ENCODE data around the gene PCP4L1.

The PCP4L1 gene

DNA sequence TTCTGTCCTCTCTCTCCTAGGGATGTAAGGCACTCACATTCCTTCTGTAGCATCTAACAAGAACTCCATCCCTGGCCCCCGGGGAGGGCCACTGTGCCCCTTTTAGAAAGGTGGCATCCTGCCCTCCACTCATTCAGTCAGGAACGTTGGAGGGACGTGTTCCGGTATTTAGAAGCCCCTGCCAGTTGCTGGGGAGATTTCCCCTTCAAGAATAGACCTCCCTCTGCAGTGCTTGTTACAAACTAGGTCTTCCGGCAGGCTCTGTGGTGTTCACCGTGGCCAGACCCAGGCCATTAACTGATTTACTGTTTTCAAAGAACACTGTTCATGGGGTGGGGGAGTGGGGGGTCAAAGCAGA is 779 bp downstream of the PCP4L1 start:
- DNase-seq (ENCODE audit: extremely low spot score), result no peak
- TF ChIP-seq, protein P1, sequence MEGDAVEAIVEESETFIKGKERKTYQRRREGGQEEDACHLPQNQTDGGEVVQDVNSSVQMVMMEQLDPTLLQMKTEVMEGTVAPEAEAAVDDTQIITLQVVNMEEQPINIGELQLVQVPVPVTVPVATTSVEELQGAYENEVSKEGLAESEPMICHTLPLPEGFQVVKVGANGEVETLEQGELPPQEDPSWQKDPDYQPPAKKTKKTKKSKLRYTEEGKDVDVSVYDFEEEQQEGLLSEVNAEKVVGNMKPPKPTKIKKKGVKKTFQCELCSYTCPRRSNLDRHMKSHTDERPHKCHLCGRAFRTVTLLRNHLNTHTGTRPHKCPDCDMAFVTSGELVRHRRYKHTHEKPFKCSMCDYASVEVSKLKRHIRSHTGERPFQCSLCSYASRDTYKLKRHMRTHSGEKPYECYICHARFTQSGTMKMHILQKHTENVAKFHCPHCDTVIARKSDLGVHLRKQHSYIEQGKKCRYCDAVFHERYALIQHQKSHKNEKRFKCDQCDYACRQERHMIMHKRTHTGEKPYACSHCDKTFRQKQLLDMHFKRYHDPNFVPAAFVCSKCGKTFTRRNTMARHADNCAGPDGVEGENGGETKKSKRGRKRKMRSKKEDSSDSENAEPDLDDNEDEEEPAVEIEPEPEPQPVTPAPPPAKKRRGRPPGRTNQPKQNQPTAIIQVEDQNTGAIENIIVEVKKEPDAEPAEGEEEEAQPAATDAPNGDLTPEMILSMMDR (IDR thresholded peaks at IDR 0.05; ENCODE audit: control extremely low read depth, extremely low read depth, low read depth, missing control alignments), result no peak
- POLR2A ChIA-PET, result no interaction called here
- CTCF ChIA-PET, result interaction anchor here (1.7 to 2.5 kb wide), 3 partner anchors 11 to 32 kb away, joined by 7 to 11 read pairs (median 8); no protein-coding TSS in a partner anchor

DNA sequence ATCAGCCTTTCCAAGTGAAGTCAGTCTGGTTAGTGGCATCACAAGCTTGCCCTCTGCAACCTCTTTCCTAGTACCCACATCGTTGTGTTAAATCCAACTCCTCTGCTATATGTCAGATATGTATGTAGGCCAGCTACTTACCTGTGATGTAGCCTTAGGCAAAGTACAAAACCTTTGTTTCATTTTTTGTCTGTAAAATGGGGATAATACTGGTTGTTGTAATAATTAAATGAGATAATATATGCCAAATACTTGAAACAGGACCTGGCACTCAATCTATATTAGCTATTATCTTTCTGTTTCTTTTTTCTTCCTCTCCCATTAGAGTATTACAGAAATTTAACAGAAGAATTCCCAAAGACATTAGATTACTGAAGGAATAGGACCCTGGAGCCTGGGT is 1.2 kb downstream of the PCP4L1 start:
- TF ChIP-seq, protein P1 (IDR thresholded peaks at IDR 0.05; ENCODE audit: control extremely low read depth, extremely low read depth, low read depth, missing control alignments), result no peak
- DNase-seq (ENCODE audit: extremely low spot score), result no peak
- POLR2A ChIA-PET, result no interaction called here
- CTCF ChIA-PET, result interaction anchor here (1.1 to 1.7 kb wide), 2 partner anchors 29 to 32 kb away, joined by 3 to 11 read pairs; no protein-coding TSS in a partner anchor

DNA sequence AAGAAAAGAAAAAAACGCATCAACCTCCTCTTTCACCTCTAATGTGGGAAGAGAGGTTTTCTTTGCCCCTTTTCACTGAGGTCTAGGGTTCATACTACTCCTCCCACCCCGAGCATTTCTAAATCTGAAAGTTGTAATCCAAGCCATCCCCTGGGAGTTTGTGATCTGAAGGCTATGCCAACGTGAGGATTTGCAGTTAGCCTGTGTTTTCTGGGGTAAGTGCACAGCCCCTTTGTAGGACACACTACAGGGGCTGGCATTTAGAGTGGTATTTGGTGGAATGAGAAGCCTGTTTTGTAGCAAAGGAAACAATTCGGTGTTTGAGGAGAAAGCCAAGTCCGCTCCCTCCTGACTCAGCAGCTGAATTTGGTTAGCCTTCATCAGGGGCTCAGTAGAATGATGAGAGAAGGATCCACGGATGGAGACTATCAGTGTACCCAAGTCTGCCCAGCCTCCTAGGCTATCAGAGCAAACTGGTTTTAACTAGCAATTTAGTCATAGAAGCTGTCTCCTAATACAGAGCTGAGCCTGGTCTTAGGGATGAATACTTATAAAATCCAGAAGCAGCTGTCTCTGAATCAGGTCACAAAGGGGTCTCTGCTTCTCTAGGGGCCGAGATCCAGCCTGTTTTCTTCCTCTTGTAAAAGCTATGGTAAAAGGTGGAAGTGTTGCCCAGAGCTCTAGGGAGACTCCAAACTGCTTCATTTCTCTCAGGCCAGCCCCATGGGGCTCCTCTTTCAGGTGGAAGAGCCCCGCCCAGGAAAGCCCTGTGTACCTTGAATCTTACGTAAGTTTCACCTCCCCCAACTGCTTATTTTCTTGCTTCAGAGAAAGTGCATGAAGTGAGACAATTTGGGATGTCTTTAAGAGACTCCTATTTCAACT is 2.1 kb downstream of the PCP4L1 start:
- CTCF ChIA-PET, result interaction anchor here (0.8 to 1.4 kb wide), 9 partner anchors 22 to 189 kb away, joined by 3 to 4 read pairs (median 3); partner anchors contain the start of gene NR1I3
- POLR2A ChIA-PET, result no interaction called here
- TF ChIP-seq, protein P1 (IDR thresholded peaks at IDR 0.05; ENCODE audit: control extremely low read depth, extremely low read depth, low read depth, missing control alignments), result no peak
- DNase-seq (ENCODE audit: extremely low spot score), result no peak

DNA sequence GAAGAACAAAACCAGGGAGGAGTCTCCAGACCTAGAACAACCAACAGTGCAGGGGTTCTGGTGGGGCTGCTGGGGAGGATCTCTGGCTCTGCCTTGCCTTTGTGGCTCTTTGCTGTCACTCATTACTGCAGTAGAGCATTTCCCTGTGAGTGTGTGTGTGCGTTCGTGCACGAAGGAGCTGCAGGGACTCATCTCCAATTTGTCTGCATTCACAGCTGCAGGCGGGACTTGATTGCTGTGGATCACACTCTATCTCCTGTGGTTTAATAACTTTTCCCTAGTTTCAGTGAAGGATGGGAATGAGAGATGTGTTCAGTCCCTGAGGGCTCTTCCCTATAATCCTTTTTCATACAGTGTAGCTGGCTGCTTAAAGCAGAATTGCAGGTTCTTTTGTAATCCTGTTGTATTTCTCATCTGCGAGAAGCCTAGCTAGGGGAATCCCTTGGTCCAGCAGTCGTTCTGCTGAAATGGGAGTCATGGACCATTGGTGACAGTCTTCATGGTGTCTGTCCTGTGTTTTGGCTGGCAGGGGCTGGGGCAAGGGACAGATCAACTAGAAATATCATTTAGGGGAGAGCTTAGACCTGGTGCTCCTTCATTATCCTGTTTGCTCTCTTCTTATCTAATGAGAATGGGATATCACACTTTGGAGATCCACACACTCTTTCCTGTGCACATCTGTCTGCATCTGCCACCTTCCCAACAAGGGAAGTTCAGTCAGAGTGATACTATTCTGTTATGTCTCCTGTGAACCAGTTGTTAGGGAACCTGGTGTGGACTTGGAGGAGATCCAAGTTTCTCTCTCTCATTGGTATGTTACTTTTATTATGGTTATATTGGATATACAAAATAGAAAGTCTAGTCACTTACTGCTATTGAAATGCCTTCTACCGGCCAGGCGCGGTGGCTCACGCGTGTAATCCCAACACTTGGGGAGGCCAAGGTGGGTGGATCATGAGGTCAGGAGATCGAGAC is 3.0 kb downstream of the PCP4L1 start:
- POLR2A ChIA-PET, result no interaction called here
- TF ChIP-seq, protein P1 (IDR thresholded peaks at IDR 0.05; ENCODE audit: control extremely low read depth, extremely low read depth, low read depth, missing control alignments), result no peak
- CTCF ChIA-PET, result interaction anchor here (0.8 to 1.4 kb wide), 9 partner anchors 13 to 190 kb away, joined by 3 to 4 read pairs (median 3); partner anchors contain the start of gene NR1I3
- DNase-seq (ENCODE audit: extremely low spot score), result no peak

DNA sequence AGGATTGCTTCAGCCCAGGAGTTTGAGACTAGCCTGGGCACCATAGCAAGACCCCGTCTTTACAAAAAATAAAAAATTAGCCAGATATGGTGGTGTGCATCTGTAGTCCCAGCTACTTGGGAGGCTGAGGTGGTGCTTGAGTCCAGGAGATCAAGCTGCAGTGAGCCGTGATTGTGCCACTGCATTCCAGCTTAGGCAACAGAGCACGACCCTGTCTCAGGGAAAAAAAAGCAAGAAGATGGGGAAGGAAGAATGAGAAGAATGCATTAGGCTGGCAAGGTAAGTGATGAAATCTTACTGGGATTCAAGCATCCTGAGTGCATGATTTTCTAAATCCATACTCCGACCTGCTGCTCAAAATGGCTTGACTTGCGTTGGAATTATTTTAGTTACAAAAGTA is 6.8 kb downstream of the PCP4L1 start:
- POLR2A ChIA-PET, result no interaction called here
- TF ChIP-seq, protein P1 (IDR thresholded peaks at IDR 0.05; ENCODE audit: control extremely low read depth, extremely low read depth, low read depth, missing control alignments), result no peak
- DNase-seq (ENCODE audit: extremely low spot score), result no peak
- CTCF ChIA-PET, result interaction anchor here (1.2 to 1.8 kb wide), 2 partner anchors 13 to 35 kb away, joined by 3 to 4 read pairs; no protein-coding TSS in a partner anchor

DNA sequence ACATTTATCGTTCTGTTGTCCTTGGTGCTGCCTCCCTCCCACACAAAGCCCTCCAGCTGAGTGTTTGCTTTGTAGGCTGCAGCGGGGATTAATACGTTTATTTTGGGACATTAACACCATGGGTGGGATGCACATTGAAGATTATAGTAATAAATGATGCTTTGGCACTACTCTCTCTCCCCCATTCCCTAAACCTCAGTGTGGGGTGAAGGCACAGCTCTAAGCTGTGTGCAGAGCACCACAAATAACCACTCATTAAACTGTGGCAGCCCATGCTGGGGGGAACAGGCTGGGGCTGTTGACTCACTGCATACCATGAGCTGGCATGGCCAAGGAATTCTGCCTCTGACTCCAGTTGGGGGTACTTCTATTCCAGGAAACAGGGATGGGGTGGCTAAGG is 7.7 kb downstream of the PCP4L1 start:
- no peak for DNase-seq (ENCODE audit: extremely low spot score)
- CTCF ChIA-PET, result interaction anchor here (1.1 to 1.8 kb wide), 5 partner anchors 12 to 41 kb away, joined by 3 to 4 read pairs (median 4); partner anchors contain the start of gene TOMM40L
- TF ChIP-seq, protein P1 (IDR thresholded peaks at IDR 0.05; ENCODE audit: control extremely low read depth, extremely low read depth, low read depth, missing control alignments), result no peak
- POLR2A ChIA-PET, result no interaction called here
